Panc1 (cell line): Measurements from ENCODE around the gene UPF3A. TPM values are rescaled to one million over a fixed set of nuclear protein-coding genes. Genes with fewer than 3 reads are reported as not detected.

Experiments used
- ATAC-seq: fragments of 200-7000 bp; cut with Tn5 transposase; 2 replicates; pipeline ENCODE4 v1.9.1; 2020; ENCODE audit warnings: mild to moderate bottlenecking, moderate library complexity
- BruUV-seq: library from RNA; stranded (reverse); fragments of 400-500 nt; replicated peaks from 2 replicates; lab custom pipeline; 2021; lab: Mats Ljungman, UMichigan
- CTCF ChIA-PET: fragments of 300-600 bp; sonication (Branson Sonifier 250); formaldehyde crosslinking; loops from one replicate; lab custom pipeline; 2022; ENCODE audit warnings: antibody characterized with exemption; lab: Charles Lee
- POLR2A ChIA-PET: fragments of 300-600 bp; sonication (Branson Sonifier 250); formaldehyde crosslinking; loops from one replicate; lab custom pipeline; 2022; ENCODE audit warnings: antibody characterized with exemption; lab: Charles Lee
- DNase-seq: peaks from one replicate; pipeline ENCODE4 v3.0.0-alpha.2; 2010; ENCODE audit warnings: low read depth, low spot score
- H3K27ac ChIP-seq: 2 replicates; pipeline ENCODE4 v1.5.1; 2011; ENCODE audit warnings: mild to moderate bottlenecking, low read length, inconsistent platforms
- H3K27me3 ChIP-seq: fragments of 200-500 bp; sonication (Bioruptor generic); 2 replicates; pipeline ENCODE4 v1.6.0; 2014; ENCODE audit warnings: low read length, inconsistent platforms; ENCODE audit not compliant: control insufficient read depth, insufficient read depth
- H3K36me3 ChIP-seq: fragments of 200-500 bp; sonication (Bioruptor generic); 2 replicates; pipeline ENCODE4 v1.5.1; 2014; ENCODE audit warnings: inconsistent platforms, mild to moderate bottlenecking, low read length, moderate library complexity; ENCODE audit not compliant: control insufficient read depth, insufficient read depth
- H3K4me1 ChIP-seq: 2 replicates; pipeline ENCODE4 v1.5.1; 2011; ENCODE audit warnings: inconsistent platforms, mild to moderate bottlenecking, low read length, moderate library complexity; ENCODE audit not compliant: control insufficient read depth, insufficient read depth
- H3K4me3 ChIP-seq, 2 experiments: 2 replicates each; pipeline ENCODE4 v1.5.1; 2011 to 2012; ENCODE audit warnings: low read depth in 2 of 2, low read length in 2 of 2, mild to moderate bottlenecking in 2 of 2, inconsistent platforms in 1 of 2, moderate library complexity in 1 of 2
- H3K9me3 ChIP-seq: fragments of 200-500 bp; sonication (Bioruptor generic); 2 replicates; pipeline ENCODE4 v1.5.1; 2014; ENCODE audit warnings: low read depth, mild to moderate bottlenecking, inconsistent platforms, low read length, moderate library complexity; ENCODE audit not compliant: control insufficient read depth, insufficient read depth
- CTCF ChIP-seq: fragments of 450-650 bp; IDR thresholded peaks from 2 replicates; pipeline ENCODE4 v1.5.1; 2017; ENCODE audit warnings: mild to moderate bottlenecking
- POLR2AphosphoS5 ChIP-seq: IDR thresholded peaks from 2 replicates; pipeline ENCODE4 v1.6.1; 2012; ENCODE audit warnings: mild to moderate bottlenecking, low read depth, low read length, moderate library complexity
- REST ChIP-seq, 2 experiments: IDR thresholded peaks; 2 replicates each; pipeline ENCODE4 v1.6.1; 2011 to 2012; ENCODE audit warnings: low read depth in 2 of 2, control low read depth in 1 of 2, low read length in 1 of 2, mild to moderate bottlenecking in 1 of 2, moderate library complexity in 1 of 2; ENCODE audit not compliant: insufficient read depth in 1 of 2
- SIN3A ChIP-seq: IDR thresholded peaks from 2 replicates; pipeline ENCODE4 v1.6.1; 2012; ENCODE audit warnings: low read depth, mild to moderate bottlenecking, low read length, moderate library complexity, borderline replicate concordance; ENCODE audit not compliant: insufficient read depth
- TCF7L2 ChIP-seq: IDR thresholded peaks from 2 replicates; pipeline ENCODE4 v1.6.1; 2011; ENCODE audit warnings: mild to moderate bottlenecking, low read depth, low read length, inconsistent platforms
- in situ Hi-C: cut with HindIII; loops from 2 replicates; pipeline ENCODE4 v1.10.0; 2016; ENCODE audit warnings: low sequenced_read_pairs, low pct_unique_long_range_greater_than_20kb
- intact Hi-C: fragments of 100-400 bp; cut with micrococcal nuclease; formaldehyde crosslinking; loops from one replicate; pipeline ENCODE4 v1.10.0; 2022; ENCODE audit not compliant: unreplicated experiment
- total RNA-seq: library from RNA; stranded (reverse); gene quantifications from one replicate; pipeline ENCODE4 v1.2.1, GENCODE V29; 2021; ENCODE audit not compliant: unreplicated experiment

UPF3A gene
- total RNA-seq, 1 experiment from 2014 or later: 36.3 TPM

- H3K27me3 ChIP-seq: no peaks in the 10 kb centered on the region
- no peak overlapping the region for H3K27ac ChIP-seq
- H3K36me3 ChIP-seq: peaks cover 3% of the 10 kb centered on the region; the same call in 1 of the 2 replicates
- no peak overlapping the region for H3K4me3 ChIP-seq
- intact Hi-C loops (no loop called here), in situ Hi-C loops (no loop called here)
- ATAC-seq (no peak), DNase-seq (no peak)
- POLR2A ChIA-PET: no interaction called here
- CTCF ChIA-PET: no interaction called here
- no peaks in the 10 kb centered on the region for H3K9me3 ChIP-seq
- no peak for TF ChIP-seq CTCF
- TF ChIP-seq TCF7L2: no peak
- no peak for TF ChIP-seq REST (IDR thresholded peaks at IDR 0.05; ENCODE audit: insufficient read depth in 1 of 2, low read depth in 2 of 2, low read length in 1 of 2)
- no peak for TF ChIP-seq POLR2AphosphoS5
- no peak for TF ChIP-seq SIN3A
- no TSS peak for BruUV-seq
- H3K4me1 ChIP-seq: peaks cover 3% of the 10 kb centered on the region; the same call in 1 of the 2 replicates
Measured at GRCh38 chr13:114286808-114287207, 5.4 kb downstream of the UPF3A start.

GRCh38 chr13:114288157-114288591 lies 6.8 kb downstream of the UPF3A start:
- DNase-seq: no peak
- no peak for ATAC-seq
- no peaks in the 10 kb centered on the region for H3K27me3 ChIP-seq
- H3K9me3 ChIP-seq: no peaks in the 10 kb centered on the region
- H3K27ac ChIP-seq: no peak overlapping the region
- no peak for TF ChIP-seq SIN3A
- TF ChIP-seq TCF7L2: no peak
- TF ChIP-seq POLR2AphosphoS5: no peak
- no peak for TF ChIP-seq CTCF
- TF ChIP-seq REST (IDR thresholded peaks at IDR 0.05; ENCODE audit: insufficient read depth in 1 of 2, low read depth in 2 of 2, low read length in 1 of 2): no peak
- intact Hi-C loops: no loop called here
- H3K36me3 ChIP-seq: peaks cover 3% of the 10 kb centered on the region; the same call in 1 of the 2 replicates
- H3K4me1 ChIP-seq: peaks cover 3% of the 10 kb centered on the region; the same call in 1 of the 2 replicates
- no TSS peak for BruUV-seq
- CTCF ChIA-PET: no interaction called here
- POLR2A ChIA-PET: no interaction called here
- H3K4me3 ChIP-seq: no peak overlapping the region
- in situ Hi-C loops: no loop called here
